ENCODE results near the gene EMP2. TPM values are rescaled to one million over a fixed set of nuclear protein-coding genes. Genes with fewer than 3 reads are reported as not detected.
A peak's percentile ranks its signal among the peaks of the same experiment; 100 is the strongest.

EMP2 gene
- total RNA-seq, 1 donor from 2014 or later: 70.7 TPM

- Histone ChIP-seq H3K4me1 (no peaks in the 10 kb centered on the region), H3K9me3 (no peaks in the 10 kb centered on the region), H3K27me3 (no peaks in the 10 kb centered on the region), H3K4me3 (no peak overlapping the region), H3K36me3 (no peaks in the 10 kb centered on the region), H3K27ac (no peak overlapping the region)
- no peak for TF ChIP-seq POLR2A (IDR thresholded peaks at IDR 0.05)
- TF ChIP-seq POLR2AphosphoS5 (IDR thresholded peaks at IDR 0.05; ENCODE audit: insufficient read depth in 1 of 2, low read depth in 1 of 2): no peak
- no peak for TF ChIP-seq CTCF (IDR thresholded peaks at IDR 0.05)
- intact Hi-C loops (cut with DNase I): no loop called here
- DNase-seq (ENCODE audit: extremely low spot score in 2 of 2): no peak
Measured at GRCh38 chr16:10587622-10588021, 7.2 kb upstream of the EMP2 start.

- no peaks in the 10 kb centered on the region for H3K9me3 ChIP-seq
- H3K36me3 ChIP-seq: no peaks in the 10 kb centered on the region
- intact Hi-C loops (cut with DNase I): no loop called here
- DNase-seq (ENCODE audit: extremely low spot score in 2 of 2): no peak
- H3K4me1 ChIP-seq: peaks cover 12% of the 10 kb centered on the region
- H3K27ac ChIP-seq: no peak overlapping the region
- TF ChIP-seq POLR2AphosphoS5 (IDR thresholded peaks at IDR 0.05; ENCODE audit: insufficient read depth in 1 of 2, low read depth in 1 of 2) (no peak), CTCF (IDR thresholded peaks at IDR 0.05) (no peak), POLR2A (IDR thresholded peaks at IDR 0.05) (no peak)
- H3K4me3 ChIP-seq: no peak overlapping the region
- no peaks in the 10 kb centered on the region for H3K27me3 ChIP-seq
Measured at GRCh38 chr16:10584981-10585438, 4.6 kb upstream of the EMP2 start.

GRCh38 chr16:10583269-10583668, 2.9 kb upstream of the EMP2 start:
- H3K27me3 ChIP-seq: no peaks in the 10 kb centered on the region
- H3K27ac ChIP-seq: no peak overlapping the region
- no peak for DNase-seq (ENCODE audit: extremely low spot score in 2 of 2)
- H3K4me3 ChIP-seq: no peak overlapping the region
- no peaks in the 10 kb centered on the region for H3K9me3 ChIP-seq
- H3K36me3 ChIP-seq: no peaks in the 10 kb centered on the region
- H3K4me1 ChIP-seq: peaks cover 23% of the 10 kb centered on the region
- intact Hi-C loops (cut with DNase I): no loop called here
- no peak for TF ChIP-seq CTCF (IDR thresholded peaks at IDR 0.05)

GRCh38 chr16:10581507-10581906, 1.1 kb upstream of the EMP2 start:
- Histone ChIP-seq H3K4me1 (peaks cover 41% of the 10 kb centered on the region), H3K27me3 (no peaks in the 10 kb centered on the region)
- intact Hi-C loops (cut with DNase I): no loop called here

GRCh38 chr16:10580883-10581247, 467 bp upstream of the EMP2 start:
- TF ChIP-seq POLR2AphosphoS5 (IDR thresholded peaks at IDR 0.05; ENCODE audit: insufficient read depth in 1 of 2, low read depth in 1 of 2) (no peak), POLR2A (IDR thresholded peaks at IDR 0.05) (no peak), CTCF (IDR thresholded peaks at IDR 0.05) (no peak)
- no peaks in the 10 kb centered on the region for H3K36me3 ChIP-seq
- H3K4me1 ChIP-seq: peaks cover 46% of the 10 kb centered on the region
- no peak for DNase-seq (ENCODE audit: extremely low spot score in 2 of 2)
- peak overlapping the region; percentile 80 to 95 for H3K4me3 ChIP-seq
- no peaks in the 10 kb centered on the region for H3K9me3 ChIP-seq
- intact Hi-C loops (cut with DNase I): no loop called here
- H3K27ac ChIP-seq: peak overlapping the region; percentile 98
- H3K27me3 ChIP-seq: no peaks in the 10 kb centered on the region

More at GRCh38 chr16:10581507-10581906, 1.1 kb upstream of the EMP2 start:
- DNase-seq (ENCODE audit: extremely low spot score in 2 of 2): no peak
- no peaks in the 10 kb centered on the region for H3K9me3 ChIP-seq
- H3K36me3 ChIP-seq: no peaks in the 10 kb centered on the region
- TF ChIP-seq CTCF (IDR thresholded peaks at IDR 0.05) (no peak), POLR2AphosphoS5 (IDR thresholded peaks at IDR 0.05; ENCODE audit: insufficient read depth in 1 of 2, low read depth in 1 of 2) (no peak)
- H3K4me3 ChIP-seq: no peak overlapping the region
- peak overlapping the region; percentile 98 for H3K27ac ChIP-seq

Data from vagina (tissue), 2 donors.